NCI-H2196 (cell line): ENCODE results near the gene PLEKHG2.

ENCODE experiments used
- DNase-seq: peaks from one replicate; lab custom pipeline; 2025; ENCODE audit not compliant: unreplicated experiment; lab: John Stamatoyannopoulos, UW

Gene PLEKHG2

GRCh38 chr19:39420769-39421168, 8.3 kb downstream of the PLEKHG2 start:
- no peak for DNase-seq

- no peak for DNase-seq
These were observed 9.6 kb downstream of the PLEKHG2 start for GRCh38 chr19:39422020-39422419.

- DNase-seq = no peak
These were observed 11.0 kb downstream of the PLEKHG2 start for GRCh38 chr19:39423258-39424086.

DNA sequence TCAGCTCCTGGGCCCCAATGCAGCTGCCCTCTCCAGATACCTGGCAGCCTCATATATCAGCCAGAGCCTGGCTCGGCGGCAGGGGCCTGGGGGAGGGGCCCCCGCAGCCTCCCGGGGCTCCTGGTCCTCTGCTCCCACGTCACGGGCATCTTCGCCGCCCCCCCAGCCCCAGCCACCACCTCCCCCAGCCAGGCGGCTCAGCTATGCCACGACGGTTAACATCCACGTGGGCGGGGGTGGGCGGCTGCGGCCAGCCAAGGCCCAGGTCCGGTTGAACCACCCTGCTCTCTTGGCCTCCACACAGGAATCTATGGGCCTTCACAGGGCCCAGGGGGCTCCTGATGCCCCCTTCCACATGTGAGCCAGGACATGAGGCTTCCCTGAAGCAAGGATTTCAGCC, 12.5 kb downstream of the PLEKHG2 start:
- DNase-seq = no peak

DNA sequence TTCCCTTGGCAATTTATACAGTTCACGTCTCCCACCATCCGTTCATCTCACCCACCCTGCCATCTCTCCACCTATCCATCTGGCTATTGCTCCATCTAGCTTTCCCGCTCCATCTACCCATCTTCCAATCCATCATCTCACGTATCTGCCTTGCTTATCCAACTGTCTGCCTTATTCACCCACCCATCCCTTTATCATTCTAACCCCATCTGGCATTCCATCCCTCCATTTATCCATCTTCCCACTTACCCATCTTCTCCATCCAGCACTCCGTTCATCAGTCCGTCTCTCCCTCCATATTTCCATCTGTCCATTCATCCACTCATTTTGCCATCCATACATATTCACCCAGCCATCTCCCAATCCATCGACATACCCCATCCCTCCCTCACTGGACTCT, 13.3 kb downstream of the PLEKHG2 start:
- DNase-seq = no peak

GRCh38 chr19:39426170-39426569, 13.7 kb downstream of the PLEKHG2 start:
- DNase-seq = no peak

DNA sequence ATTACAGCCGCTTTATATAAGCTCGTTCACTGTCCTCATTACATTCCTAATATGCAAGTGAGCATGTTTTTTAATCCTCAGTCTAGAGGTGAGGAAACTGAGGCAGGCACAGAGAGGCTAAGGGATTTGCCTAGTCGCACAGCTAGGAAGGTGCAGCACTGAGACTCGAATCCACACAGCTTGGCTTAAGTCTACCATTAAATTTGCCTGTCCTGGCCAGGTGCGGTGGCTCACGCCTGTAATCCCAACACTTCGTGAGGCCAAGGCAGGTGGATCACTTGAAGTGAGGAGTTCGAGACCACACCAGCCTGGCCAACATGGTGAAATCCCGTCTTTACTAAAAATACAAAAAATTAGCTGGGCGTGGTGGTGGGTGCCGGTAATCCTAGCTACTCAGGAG, 15.2 kb downstream of the PLEKHG2 start:
- DNase-seq = no peak

DNA sequence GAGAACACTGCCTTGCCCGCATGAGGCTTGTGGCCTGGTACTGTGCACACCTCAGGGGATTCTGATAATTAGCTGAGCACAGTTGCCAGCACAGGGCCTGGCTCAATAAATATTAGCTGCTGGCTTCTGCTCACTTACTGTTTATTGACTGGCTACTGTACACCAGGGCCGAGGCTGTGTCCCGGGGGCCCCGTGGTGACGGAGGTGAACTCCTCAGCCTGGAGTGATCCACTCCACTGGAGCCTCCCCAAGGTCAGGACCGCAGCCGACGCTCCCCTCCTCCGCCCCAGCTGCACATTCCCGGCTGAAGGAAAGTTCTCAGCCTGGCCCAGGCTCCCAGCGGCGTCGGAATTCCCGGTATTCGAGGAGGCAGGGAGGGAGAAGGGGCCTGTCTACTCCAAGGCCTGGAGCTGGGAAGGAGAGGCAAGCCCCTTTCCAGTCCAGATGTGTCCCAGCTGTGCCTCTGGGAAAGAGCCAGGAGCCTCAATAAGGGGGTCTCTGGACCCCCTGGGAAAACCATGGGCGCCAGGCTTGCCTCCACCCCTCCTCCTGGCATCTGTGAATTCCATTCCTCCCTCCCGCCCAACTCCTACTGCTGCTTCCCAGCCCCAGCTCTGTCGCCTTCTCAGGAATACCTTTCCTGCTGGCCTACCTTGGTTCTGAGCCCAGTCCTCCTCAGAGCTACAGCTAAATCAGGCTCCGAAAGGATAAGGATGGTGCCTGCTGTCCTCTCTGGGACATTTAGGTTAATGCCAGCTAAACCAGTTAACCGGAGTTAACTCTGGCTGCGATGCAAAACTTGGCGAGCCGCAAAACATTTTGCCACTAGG, 16.0 kb downstream of the PLEKHG2 start:
- no peak for DNase-seq

GRCh38 chr19:39430675-39431593, 18.5 kb downstream of the PLEKHG2 start:
- DNase-seq = no peak

GRCh38 chr19:39432677-39433025, 20.2 kb downstream of the PLEKHG2 start:
- no peak for DNase-seq

DNA sequence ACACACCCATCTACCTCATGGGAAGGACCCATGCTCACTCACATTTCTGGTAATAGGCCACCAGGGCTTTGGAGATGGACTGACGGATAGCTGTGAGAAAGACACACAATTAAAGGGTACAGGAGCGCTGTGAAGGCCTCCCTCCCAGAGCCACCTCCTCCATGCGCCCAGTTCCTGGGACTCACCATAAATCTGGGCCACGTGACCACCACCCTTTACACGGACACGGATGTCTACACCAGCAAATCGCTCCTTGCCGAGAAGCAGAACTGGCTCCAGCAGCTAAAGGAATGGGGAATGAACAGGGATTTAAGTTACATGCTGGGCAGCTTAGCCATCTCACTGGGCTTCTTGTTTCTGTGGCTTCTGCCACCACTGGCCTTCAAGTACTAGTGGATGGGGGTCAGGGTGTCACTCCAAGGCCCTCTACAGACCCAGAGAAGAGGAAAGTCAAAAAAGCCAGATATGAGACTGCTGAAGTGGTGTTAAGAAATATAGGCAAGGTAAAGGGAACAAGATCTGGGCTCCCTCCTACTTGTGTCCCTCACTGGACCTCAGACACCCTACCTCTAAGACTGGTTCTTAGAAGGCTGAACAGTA, 21.1 kb downstream of the PLEKHG2 start:
- no peak for DNase-seq

GRCh38 chr19:39434123-39435076, 21.9 kb downstream of the PLEKHG2 start:
- DNase-seq = no peak

DNA sequence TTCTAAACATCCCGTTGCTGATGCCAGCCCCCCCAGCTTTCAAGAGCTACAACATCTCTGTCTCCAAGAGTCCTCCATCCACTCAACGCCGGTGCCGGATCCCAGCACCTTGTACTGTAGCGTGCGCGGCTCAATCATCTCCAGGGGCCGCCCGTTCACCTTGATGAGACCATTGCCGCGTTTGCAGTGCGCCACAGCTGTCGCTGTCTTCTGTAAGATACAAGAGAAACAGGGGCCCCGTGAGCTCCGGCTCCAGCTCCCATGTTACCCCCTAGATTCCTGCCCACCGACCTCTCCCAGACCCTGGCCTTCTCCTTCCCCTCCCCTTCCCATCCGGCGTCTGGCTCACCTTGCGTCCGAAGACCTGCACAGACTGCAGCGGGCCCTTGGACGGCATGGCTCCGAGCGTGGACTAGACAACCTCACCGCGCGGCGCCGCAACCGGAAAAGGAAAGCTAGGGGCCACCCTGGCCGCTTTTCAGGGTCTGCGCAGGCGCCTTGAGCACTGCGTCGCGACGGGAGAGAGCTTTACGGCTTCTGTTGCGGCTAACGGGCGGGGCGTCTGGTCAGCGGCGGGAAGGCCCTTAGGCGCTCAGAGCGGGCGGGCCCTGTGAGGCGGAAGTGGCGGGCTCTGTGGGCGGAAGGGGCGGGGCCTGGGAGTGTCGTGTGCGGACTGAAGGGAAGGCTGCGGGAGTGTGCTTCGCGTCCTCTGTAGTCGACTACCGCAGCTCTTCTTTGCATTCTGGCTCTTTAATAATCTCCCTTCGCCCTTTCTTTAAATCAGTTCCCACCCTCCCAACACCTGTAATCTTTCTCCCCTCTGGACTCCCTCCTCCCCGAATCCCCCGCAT, 23.3 kb downstream of the PLEKHG2 start, which contains the start of gene RPS16:
Gene RPS16 (minus strand): TSS at position 451 of the 851 bp plus-strand sequence. CDS start 54 bp downstream, at position 397.
- peak; percentile 98 for DNase-seq

DNA sequence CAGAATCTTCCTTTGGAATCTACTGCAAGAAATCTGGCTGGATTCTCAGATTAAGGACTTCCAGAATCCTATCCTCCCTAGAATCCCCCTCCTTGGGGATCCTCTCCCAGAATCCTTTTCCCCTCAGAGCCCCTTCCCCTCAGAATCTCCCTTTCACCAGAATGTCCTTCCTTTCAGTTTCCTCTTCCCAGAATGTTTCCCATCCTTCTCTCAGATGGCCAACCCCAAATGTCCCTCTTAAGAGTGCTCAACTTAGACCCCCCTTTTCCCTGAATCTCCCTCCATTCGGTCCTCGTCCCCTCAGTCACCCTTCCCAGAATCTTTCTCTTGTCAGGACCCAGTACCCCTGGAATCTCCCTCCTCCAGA, 23.9 kb downstream of the PLEKHG2 start:
- no peak for DNase-seq

DNA sequence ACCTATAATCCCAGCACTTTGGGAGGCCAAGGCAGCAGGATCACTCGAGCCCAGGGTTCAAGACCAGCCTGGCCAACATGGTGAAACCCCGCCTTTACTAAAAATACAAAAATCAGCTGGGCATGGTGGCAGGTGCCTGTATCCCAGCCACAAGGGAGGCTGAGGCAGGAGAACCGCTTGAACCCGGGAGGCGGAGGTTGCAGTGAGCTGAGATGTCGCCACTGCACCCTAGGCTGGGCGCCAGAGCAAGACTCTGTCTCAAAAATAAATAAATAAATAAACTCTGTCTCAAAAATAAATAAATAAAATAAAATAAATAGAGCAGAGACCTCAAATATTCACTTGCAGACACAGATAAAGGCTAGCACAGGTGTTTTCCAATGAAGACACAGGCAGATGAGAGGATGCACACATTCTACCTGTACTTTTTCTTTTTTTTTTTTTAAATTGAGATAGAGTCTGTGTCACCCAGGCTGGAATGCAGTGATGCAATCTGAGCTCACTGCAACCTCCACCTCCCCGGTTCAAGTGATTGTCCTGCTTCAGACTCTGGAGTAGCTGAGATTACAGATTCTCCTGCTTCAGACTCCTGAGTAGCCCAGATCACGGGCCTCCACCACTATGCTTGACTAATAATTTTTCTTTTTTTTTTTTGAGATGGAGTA, 25.9 kb downstream of the PLEKHG2 start:
- DNase-seq = no peak

- DNase-seq = no peak
These were observed 32.2 kb downstream of the PLEKHG2 start for GRCh38 chr19:39444598-39445195.

- DNase-seq = peak; percentile 97
These were observed 33.0 kb downstream of the PLEKHG2 start, which contains the start of gene SUPT5H for GRCh38 chr19:39445196-39446111. TSS of gene SUPT5H (plus strand) at chr19:39445582. CDS start at chr19:39445891, 309 bp downstream.
